GM21786 (cell line): ENCODE measurements around the gene GPR89A.
"Not testable (repeated sequence)": the region's sequence is repeated elsewhere in the genome, so short reads cannot be mapped to it uniquely, and the experiment has no call there.

Experiments used
- ATAC-seq: cut with Tn5 transposase; IDR thresholded peaks from one replicate; pipeline ENCODE4 v1.9.1; 2021; ENCODE audit not compliant: unreplicated experiment

Gene GPR89A

DNA sequence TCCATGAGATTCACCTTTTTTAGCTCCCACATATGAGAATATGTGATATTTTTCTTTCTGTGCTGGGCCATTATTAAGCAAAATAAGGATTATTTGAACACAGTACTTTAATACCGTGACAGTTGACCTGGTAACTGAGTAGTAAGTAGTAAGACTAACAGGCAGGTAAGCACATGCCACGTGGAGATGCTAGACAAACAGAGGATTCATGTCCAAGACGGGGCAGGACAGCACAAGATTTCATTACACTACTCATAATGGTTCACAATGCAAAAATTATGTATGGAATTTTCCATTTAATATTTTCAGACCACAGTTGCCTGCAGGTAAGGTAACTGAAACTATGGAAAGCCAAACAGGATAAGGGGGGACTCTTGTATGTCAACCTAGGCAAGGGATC is 77.1 kb downstream of the GPR89A start:
- ATAC-seq = not testable (repeated sequence)

- not testable (repeated sequence) for ATAC-seq
These were observed 78.3 kb downstream of the GPR89A start for GRCh38 chr1:145686078-145686477.

- ATAC-seq = no peak
These were observed 80.5 kb downstream of the GPR89A start for GRCh38 chr1:145688328-145688727.

DNA sequence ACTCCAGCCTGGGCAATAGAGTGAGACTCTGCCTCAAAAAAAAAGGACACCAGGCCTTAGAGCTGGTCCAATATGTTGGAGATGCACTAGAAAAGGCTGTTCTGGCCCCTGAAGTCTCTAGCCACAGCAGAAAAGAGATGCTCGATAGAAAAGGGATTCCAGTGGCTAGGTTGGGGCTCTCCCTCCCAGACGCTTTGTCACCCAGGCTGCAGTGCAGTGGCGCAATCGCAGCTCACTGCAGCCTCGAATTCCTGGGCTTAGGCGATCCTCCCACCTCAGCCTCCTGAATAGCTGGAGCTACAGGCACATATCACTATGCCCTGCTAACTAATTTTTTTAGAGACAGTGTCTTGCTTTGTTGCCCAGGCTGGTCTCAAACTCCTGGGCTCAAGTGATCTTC is 81.1 kb downstream of the GPR89A start:
- ATAC-seq = no peak

DNA sequence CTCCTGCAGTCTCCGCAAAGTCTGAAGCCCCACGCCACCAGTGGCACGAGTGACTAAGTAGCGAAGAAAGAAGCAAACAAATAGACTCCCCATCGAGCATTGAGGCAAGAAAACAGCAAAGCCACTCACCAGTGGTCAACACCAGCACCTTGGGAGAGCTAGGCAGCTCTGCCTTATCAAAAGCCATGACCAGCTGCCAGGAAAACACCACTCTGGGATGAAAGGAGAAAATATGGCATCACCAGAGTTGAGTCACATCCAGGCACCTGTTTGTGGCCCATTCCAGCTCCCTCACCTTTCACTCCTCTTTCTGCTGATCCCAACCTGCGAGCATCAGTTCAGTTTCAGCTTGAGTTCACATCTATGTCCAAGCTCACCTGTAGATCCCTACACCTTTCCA is 82.1 kb downstream of the GPR89A start:
- ATAC-seq = no peak

GRCh38 chr1:145690587-145691558 is 83.1 kb downstream of the GPR89A start:
- peak; percentile 86 for ATAC-seq

DNA sequence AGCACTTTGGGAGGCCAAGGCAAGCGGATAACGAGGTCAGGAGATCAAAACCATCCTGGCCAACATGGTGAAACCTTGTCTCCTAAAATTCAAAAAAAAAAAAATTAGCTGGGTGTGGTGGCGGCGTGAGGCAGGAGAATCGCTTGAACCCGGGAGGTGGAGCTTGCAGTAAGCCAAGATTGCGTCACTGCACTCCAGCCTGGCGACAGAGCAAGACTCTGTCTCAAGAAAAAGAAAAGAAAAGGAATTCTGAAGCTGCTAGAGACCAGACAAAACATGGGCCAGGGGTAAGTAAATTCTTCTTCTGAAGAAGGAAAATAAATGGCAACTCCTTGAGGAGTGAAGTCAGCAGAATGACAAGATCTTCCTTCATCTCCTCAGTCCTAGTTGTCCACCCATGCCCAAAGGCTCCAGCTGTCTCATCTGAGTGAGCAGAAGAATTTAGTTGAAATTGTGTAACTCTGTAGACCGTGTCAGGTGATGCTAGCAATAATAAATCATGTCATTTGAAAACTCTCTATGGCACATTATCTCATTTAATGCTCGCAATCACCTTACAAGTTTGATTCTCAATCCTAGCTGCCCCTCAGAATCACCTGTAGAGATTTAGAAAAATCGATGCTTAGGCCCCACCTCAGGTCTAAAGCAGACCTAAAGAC is 85.1 kb downstream of the GPR89A start:
- ATAC-seq = no peak

DNA sequence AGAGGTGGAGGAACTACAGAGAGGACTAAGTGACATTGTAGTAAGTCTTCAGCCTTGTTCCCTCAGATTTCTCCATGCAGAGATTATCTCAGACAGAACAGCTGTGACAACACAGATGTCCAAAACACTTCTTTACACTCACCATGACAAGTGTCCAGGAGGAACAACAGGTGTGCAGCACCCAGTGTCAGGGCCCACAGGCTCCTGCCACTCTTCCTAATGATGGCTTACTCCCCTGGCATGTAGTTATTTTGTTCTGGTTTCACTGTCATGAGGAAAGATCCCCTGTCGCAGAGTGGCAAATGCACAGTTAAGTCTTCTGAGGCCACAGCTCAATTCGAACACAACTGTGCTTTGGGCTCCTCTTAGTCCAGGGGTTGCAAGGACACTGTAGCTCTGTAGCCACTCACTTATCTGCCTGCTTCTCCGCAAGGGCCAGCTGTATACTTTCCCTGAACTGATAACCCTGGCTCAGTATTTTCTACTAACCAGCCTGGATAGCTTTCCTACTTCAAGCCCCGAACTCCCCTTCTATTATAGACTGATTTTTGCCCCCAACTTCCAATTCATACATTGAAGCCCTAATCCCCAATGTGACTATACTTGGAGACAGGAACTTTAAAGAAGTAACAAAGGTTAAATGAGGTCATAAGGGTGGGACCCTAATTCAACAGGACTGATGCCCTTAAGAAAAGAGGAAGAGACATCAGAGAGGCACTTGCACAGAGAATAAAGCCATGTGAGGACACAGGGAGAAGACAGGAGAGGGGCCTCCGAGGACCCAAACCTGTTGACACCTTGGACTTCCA is 88.2 kb downstream of the GPR89A start:
- ATAC-seq = no peak

DNA sequence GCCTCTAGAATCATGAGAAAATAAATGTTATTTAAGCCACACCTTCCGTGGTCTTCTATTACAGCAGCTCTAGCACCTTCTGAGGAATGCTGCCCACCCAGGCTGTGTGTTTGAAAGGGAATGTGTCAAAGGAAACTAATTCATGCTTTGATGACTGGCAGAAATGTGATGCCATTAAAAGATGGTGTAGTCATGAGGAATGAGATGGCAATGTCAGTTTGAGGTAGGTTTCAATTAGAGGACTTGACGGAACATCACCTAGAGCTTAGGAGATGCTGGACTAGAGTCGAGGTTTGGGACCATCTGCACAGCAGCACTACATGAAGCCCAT is 88.8 kb downstream of the GPR89A start:
- ATAC-seq = no peak

DNA sequence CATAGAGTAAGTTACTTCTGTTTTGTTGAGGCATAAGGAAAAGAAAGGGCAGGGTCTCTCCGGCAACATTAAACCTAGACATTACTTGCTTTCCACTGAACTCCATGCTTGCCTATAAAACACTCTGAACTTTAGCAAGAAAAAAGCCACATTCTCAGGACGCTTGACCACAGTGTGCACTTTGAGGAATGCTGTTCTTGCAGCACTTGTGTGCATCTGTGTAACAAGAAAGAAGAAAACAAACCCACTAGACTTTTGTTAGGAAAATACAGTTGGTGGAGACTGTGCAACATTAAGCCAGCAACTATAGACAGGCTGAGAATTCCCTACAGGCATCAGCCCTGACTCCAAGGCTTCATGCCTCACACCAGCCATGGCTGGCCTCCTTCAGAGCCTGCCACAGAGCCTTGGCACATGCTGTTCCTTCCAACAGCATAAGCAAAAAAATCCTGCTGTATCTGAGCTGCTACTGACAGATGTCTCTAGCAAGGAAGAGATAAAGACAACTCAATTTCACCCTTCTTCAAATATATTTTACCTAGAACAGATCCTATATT is 93.6 kb downstream of the GPR89A start:
- no peak for ATAC-seq

- no peak for ATAC-seq
These were observed 94.3 kb downstream of the GPR89A start for GRCh38 chr1:145702052-145702451.

DNA sequence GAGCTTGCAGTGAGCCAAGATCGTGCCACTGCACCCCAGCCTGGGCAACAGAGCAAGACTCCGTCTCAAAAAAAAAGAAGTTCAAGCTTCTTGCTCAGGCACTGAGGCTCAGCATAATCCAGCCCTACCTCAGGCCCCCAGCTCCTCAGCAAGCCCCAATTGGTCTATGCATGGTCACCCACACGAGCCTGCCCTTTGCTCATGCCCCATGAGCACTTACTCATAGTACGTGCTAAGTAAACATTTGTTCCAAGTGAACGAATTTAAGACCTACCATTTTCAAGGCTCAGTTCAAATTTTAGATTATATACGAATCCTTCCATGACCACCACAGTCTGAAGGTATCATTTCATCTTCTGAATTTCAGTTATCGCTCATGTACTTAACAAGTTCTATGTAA is 95.0 kb downstream of the GPR89A start:
- no peak for ATAC-seq

DNA sequence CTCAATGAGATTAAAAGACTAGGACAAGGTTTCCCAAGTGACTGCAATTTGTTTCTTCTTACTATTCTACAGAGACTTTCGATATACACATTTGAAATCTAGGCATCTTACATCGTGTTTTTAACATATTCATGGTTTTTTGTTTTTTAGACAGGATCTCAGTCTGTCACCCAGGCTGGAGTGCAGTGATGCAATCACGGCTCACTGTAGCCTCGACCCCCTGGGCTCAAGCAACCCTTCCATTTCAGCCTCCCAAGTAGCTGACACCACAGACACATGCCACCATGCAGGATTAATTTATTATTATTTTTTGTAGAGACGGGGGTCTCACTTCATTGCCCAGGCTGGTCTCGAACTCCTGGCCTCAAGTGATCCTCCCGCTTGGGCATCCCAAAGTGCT is 97.8 kb downstream of the GPR89A start:
- ATAC-seq = no peak

- ATAC-seq = no peak
These were observed 98.4 kb downstream of the GPR89A start for GRCh38 chr1:145706086-145706664.

- no peak for ATAC-seq
These were observed 99.5 kb downstream of the GPR89A start, which contains the start of gene PDZK1 for GRCh38 chr1:145707183-145707867. TSS of gene PDZK1 (minus strand) at chr1:145707368. CDS start at chr1:145688021, 19,347 bp downstream.

DNA sequence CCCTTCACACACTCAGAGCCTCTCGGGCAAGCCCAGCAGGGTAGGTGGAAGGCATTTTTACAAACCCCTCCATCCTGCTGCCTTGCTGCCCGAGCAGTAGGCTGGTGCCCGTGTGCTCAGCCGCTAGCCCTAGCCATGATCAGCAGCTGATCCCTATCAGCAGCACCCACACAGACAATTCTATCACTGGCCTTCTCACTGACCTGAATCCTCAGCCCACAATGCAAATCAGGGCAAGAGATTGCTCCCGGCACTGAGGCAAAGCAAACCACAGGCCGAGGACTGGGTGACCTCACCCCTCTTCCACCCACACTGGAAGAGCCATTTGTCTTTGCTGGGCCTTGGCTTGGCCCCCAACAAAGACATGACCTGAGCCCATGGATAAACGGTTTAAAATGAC is 100.3 kb downstream of the GPR89A start:
- ATAC-seq = no peak

DNA sequence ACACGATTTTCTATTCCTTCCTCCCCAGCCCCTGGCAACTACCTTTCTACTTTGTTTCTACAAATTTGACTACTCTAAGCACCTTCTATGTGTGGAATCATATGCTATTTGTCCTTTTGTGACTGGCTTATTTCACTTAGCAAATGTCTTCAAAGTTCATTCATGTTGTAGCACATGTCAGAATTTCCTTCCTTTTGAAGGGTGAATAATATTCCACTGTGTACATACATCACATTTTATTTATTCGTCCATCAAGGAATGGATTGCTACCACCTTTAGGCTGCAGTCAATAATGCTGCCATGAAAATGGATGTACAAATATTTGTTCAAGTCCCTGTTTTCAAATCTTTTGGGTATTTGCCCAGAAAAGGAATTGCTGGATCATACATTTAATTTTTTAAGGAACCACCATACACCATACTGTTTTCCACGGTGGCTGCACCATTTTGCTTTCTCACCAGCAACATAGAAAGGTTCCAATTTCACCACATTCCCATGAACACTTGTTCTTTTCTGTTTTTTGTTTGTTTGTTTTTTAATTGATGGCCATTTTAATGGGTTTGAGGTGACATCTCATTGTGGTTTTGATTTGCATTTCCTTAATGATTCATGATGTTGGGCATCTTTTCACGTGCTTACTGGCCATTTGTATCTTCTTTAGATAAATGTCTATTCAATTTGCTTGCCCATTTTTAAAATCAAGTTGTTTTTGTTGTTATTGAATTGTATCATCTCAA is 102.7 kb downstream of the GPR89A start:
- ATAC-seq = no peak

DNA sequence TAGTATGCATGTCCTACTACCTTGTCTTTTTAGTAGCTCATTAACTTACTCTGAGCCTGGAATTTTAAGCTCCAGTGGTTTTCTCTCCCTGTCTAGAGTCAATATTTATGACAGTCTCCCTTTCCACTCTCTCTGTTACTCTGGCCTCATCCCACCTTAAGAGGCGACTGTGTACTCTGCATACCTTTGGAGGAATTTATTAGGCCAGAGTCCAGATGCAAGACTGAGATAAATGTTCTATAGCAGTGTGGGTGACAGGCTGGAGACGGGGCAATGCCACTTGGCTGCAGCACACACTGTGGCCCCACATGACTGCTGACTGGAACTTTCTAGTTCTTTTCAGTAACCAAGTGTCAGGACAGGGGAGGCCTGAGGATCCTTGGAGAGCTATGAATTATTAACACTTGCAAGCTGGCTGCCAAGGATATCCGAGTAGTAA is 103.4 kb downstream of the GPR89A start:
- no peak for ATAC-seq

DNA sequence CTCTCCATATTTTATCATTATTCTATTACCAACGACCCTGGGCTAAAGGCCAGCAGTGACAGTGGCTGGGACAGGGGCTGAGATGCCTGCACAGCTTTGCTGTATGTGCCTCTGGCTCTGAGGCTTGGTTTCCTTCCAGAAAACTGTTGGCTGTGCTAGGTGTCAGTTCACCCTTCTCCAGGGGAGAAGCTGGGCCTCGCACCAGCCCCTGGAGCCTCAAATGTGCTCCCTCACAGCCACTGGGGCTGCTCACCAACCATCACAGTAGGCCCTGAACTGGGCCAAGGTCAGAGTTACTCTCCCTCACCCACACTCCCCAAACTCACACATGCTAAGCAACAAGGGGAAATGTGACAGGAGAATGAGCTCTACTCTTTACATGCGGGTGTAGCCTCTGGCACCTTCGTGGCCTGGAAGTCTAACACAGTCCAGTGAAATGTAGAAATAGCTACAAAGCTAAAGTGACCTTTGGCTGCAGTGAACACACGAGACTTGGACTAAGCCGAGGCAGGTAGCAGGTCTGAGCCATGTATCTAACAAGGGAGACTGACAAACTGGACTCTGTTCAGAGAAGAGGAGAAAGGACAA is 106.8 kb downstream of the GPR89A start:
- no peak for ATAC-seq
